Coronary artery (tissue), 2 donors: ENCODE data around the gene THOC6.

Source experiments
- DNase-seq: peaks from one replicate; pipeline ENCODE4 v3.0.0-alpha.2; 2017; ENCODE audit warnings: low spot score
- H3K27ac ChIP-seq, 2 donors: fragments of 200-600 bp; sonication (generic); one replicate each; pipeline ENCODE4 v1.5.1; 2016 to 2019
- H3K4me3 ChIP-seq: fragments of 200-600 bp; sonication (generic); 2 replicates; pipeline ENCODE4 v1.5.1; 2016; ENCODE audit warnings: mild to moderate bottlenecking, moderate library complexity
- TF ChIP-seq, protein P1 (sequence below): fragments of 200-600 bp; sonication (generic); IDR thresholded peaks from one replicate; pipeline ENCODE4 v1.5.1; 2019; ENCODE audit warnings: antibody characterized with exemption

THOC6 gene

DNA sequence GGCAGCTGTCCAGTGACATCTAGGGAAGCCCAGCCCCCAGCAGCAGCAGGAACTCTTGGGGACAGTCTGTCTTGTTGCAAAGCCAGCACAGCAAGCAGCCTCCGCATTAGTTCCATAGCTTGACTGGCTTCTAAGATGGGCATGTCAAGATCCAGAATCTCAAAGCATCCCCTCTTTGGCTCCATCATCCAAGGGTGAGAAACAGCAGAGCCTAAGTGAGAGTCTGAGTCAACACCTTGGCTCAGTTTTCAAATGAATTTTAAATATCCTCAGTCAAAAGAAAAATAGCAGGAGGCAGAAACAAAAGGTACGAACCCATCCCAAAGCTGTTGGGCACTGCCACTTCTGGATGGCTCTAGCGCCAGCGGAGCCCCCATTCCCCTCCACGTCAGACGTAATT is 8.9 kb upstream of the THOC6 start:
- H3K27ac ChIP-seq = no peak overlapping the region
- no peak overlapping the region for H3K4me3 ChIP-seq
- TF ChIP-seq, protein P1, sequence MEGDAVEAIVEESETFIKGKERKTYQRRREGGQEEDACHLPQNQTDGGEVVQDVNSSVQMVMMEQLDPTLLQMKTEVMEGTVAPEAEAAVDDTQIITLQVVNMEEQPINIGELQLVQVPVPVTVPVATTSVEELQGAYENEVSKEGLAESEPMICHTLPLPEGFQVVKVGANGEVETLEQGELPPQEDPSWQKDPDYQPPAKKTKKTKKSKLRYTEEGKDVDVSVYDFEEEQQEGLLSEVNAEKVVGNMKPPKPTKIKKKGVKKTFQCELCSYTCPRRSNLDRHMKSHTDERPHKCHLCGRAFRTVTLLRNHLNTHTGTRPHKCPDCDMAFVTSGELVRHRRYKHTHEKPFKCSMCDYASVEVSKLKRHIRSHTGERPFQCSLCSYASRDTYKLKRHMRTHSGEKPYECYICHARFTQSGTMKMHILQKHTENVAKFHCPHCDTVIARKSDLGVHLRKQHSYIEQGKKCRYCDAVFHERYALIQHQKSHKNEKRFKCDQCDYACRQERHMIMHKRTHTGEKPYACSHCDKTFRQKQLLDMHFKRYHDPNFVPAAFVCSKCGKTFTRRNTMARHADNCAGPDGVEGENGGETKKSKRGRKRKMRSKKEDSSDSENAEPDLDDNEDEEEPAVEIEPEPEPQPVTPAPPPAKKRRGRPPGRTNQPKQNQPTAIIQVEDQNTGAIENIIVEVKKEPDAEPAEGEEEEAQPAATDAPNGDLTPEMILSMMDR = no peak
- DNase-seq = no peak

DNA sequence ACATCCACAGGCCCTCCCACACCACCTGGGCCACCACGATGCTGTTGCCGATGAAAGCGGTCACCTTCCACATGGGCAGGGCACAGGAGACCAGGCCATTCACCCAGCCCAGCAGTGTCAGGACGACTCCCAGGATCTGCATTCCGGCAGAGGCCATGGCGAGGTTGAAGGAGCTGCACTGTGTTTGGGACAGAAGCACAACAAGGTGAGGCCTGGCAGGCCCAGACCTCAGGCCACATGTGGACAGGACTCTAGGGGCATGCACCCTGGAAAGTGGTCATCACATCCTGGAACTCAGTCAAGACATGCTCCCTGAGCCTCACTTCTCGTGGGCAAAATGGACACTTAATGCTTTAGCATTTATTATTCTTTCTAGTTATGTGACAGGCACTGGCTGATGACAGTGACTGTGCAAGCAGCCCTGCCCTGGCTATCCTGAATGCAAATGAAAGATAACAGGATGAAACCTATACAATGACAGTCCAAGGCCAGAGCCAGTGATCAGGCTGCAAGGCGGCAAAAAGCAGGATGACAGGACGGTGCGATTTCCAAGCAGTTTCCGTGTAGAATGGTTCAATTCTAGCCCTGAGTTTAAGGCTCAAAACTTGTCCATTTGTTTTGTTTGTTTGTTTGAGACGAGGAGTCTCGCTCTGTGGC is 7.8 kb upstream of the THOC6 start:
- no peak for DNase-seq
- H3K27ac ChIP-seq = no peak overlapping the region
- H3K4me3 ChIP-seq = no peak overlapping the region
- TF ChIP-seq, protein P1 = no peak

DNA sequence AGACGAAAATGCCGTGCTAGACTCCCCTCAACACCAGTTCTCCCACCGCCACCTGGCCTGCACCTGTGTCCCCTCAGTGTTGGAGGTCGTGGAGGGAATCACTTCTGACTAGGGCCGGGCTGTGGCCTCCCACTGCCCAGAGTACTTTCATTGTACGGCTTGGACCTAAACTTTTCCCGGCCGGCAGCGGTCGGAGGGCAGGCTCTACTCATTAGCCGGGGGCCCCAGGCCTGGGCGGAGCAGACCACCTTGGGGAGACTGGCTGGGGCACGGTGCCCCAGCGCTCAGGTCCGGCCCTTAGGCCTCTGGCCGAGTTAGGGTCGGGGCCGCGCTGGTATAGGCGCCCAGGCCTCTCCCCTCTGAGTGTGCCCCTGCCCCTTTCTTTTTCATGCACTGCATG is 6.5 kb upstream of the THOC6 start:
- no peak overlapping the region for H3K27ac ChIP-seq
- H3K4me3 ChIP-seq = no peak overlapping the region
- TF ChIP-seq, protein P1 = no peak
- DNase-seq = no peak

DNA sequence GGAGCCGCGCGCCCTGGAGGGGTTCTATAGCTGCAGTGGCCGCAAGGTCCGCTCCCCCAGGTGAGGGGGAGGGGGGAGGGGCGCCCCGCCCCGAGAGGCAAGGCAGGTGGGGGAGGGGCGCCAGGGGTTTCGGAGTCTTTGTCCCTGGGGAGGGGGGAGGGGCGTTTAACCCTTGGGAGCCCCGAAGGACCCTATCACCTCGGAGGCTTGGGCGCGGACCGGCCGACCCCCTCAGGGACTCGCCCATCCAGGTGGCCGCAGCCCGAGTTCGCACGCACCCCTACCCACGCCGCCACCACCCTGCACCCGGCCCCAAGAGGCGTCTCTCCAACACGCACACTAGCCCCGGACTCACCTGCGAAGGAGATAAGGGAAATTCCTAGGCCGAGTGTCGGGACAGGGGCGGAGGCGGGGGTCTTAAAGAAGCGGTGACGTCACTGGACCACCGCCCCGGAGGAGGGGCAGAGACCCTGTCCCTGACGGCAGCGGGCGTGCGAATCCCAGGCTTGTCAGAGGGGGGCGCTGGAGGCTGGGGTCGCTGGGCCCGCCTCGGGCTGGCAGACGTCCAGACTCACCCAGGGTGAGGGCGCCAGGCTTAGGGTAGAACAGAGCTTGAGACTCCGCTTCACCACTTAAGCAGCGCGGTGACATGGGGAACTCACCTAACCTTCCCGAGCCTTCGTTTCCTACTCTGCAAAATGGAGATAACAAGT is 5.9 kb upstream of the THOC6 start, which contains the start of gene CLDN6:
Gene CLDN6 (minus strand): TSS at position 390 of the 713 bp plus-strand sequence. CDS start 2,162 bp downstream, outside the sequence.
- TF ChIP-seq, protein P1 = no peak
- DNase-seq = no peak
- Histone ChIP-seq H3K27ac (no peak within 1 kb of the TSS), H3K4me3 (no peak within 1 kb of the TSS)

DNA sequence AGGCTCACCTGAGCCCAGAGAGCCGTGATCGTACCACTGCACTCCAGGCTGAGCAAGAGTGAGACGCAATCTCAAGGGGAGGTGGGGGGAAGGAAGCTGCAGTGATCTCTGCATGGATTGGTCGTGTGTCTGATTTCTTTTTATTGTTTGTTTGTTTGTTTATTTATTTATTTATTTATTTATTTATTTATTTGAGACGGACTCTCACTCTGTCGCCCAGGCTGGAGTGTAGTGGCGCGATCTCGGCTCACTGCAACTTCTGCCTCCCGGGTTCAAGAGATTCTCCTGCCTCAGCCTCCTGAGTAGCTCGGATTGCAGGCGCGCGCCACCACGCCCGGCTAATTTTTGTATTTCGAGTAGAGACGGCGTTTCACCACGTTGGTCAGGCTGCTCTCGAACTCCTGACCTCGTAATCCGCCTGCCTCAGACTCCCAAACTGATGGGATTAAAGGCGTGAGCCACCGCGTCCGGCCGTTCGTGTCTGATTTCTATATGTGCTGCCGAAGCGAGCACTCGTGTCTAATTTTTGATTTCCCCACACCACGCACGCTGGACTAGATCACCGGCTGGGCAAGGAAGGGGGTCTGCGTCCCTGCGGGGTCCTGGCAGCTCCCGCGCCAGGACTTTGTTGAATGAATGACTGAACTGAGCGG is 4.1 kb upstream of the THOC6 start:
- peak overlapping the region; percentile 96 to 100 for H3K27ac ChIP-seq

DNA sequence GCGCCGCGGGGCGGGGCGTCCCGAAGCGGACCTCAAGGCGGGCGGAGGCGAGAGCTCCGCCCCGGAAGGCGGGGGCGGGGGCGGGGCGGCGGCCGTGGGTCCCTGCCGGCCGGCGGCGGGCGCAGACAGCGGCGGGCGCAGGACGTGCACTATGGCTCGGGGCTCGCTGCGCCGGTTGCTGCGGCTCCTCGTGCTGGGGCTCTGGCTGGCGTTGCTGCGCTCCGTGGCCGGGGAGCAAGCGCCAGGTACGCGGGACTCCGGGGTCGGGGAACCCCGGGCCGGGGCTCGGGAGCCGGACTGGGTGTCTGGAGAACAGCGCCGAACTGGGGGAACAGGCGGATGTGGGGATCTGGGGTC is 3.6 kb upstream of the THOC6 start, which contains the start of gene TNFRSF12A:
Gene TNFRSF12A (plus strand): TSS at position 122 of the 357 bp plus-strand sequence. CDS start 30 bp downstream, at position 152.
- peak; percentile 88 for DNase-seq
- TF ChIP-seq, protein P1 = no peak
- peak within 1 kb of the TSS; percentile 96 to 100 for H3K27ac ChIP-seq

More for the DNA sequence above, 4.1 kb upstream of the THOC6 start:
- DNase-seq = no peak
- TF ChIP-seq, protein P1 = no peak
- H3K4me3 ChIP-seq = peak overlapping the region; percentile 97

More for the DNA sequence above, 3.6 kb upstream of the THOC6 start, which contains the start of gene TNFRSF12A:
- H3K4me3 ChIP-seq = peak within 1 kb of the TSS; percentile 97
